HG02642 (cell line): ENCODE results near the gene EVA1C.
"Not testable (repeated sequence)": the region's sequence is repeated elsewhere in the genome, so short reads cannot be mapped to it uniquely, and the experiment has no call there.

Experiments
- ATAC-seq: cut with Tn5 transposase; IDR thresholded peaks from one replicate; pipeline ENCODE4 v1.9.1; 2021; ENCODE audit warnings: mild to moderate bottlenecking; ENCODE audit not compliant: unreplicated experiment, poor library complexity

The EVA1C gene

DNA sequence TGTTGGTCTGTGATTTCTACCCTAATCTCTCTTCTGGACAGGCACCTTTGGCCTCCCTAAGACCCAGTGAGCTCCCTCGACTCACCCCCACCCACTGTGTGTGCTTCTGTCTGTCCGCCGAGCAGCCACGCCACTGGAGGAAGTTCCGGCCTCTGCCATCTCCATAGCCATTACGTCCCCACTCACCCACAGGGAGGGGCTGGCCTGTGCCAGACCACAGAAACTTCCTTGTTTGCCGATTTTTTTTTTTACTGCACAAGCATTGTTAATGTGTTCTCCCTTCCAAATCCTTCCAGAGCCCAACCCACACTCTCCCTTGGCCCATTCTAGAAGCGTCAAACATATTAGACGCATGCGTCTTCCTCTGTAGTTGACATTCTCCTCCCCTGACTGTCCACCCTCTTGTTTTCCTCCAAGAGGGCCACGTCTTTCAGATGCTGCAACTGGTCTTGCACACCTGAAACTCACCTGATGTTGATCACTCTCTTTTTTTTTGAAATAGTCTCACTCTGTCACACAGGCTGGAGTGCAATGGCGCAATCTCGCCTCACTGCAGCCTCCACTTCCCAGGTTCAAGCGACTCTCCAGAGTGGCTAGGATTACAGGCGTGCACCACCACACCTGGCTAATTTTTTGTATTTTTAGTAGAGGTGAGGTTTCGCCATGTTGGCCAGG lies 72.3 kb downstream of the EVA1C start:
- no peak for ATAC-seq

GRCh38 chr21:32492376-32492775 lies 79.9 kb downstream of the EVA1C start:
- no peak for ATAC-seq

DNA sequence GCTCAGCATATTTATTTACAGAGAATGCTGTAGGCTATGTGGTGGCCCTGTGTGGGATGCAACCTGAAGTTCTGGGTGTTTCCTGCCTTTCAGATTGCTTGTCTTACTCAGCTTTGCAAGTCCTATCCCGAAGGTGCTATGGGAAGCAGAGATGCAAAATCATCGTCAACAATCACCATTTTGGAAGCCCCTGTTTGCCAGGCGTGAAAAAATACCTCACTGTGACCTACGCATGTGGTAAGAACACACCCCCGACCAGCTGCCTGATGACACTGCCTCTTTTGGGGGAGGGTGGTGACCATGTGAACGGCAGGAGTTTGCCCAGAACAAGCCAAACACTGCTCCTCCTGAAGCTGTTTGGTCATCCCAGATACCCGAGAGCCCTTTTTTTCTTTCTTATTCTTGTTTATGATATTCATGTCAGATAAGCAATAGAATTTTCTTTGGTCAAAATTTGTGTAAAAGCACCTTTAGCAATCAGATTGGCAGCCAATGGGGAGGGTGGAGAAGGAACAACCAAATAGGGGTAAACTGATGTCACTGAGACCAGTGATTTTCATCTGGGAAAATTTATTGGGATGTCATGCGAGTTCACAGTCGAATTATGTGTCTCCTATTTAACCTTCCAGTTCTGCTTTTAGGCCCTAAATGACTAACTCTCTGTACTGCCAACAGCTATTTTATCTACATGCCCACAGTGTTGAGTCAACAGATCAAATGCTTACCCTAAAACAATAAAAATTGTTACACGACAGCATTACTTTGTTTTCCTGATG lies 82.6 kb downstream of the EVA1C start:
- ATAC-seq, result no peak

- no peak for ATAC-seq
Measured at GRCh38 chr21:32496568-32496967, 84.1 kb downstream of the EVA1C start.

- ATAC-seq, result no peak
Measured at GRCh38 chr21:32499249-32500055, 86.9 kb downstream of the EVA1C start.

- ATAC-seq, result not testable (repeated sequence)
Measured at GRCh38 chr21:32503641-32504040, 91.1 kb downstream of the EVA1C start.

- ATAC-seq, result not testable (repeated sequence)
Measured at GRCh38 chr21:32505767-32506166, 93.3 kb downstream of the EVA1C start.

- not testable (repeated sequence) for ATAC-seq
Measured at GRCh38 chr21:32506411-32506965, 94.0 kb downstream of the EVA1C start.

GRCh38 chr21:32507342-32507919 lies 94.9 kb downstream of the EVA1C start:
- ATAC-seq, result no peak

DNA sequence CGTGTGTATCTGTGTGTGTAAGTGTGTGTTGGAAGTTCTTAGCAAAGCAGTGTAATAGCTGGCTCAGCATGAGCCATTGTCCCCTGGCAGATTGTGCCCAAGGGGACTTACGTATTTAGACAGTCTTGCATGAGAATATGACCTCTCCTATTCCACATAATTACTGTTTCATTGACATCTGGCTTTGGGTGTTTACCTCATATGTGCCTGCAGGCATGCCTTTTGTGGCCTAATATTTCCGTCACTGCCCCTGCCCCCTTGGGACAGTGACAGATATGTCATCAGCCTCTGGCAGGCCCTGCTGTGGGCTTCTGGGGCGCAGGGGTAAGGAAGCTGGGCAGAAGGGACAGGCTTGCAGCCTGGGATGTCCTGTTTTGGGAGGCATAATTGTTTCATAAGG lies 95.5 kb downstream of the EVA1C start:
- ATAC-seq, result not testable (repeated sequence)

DNA sequence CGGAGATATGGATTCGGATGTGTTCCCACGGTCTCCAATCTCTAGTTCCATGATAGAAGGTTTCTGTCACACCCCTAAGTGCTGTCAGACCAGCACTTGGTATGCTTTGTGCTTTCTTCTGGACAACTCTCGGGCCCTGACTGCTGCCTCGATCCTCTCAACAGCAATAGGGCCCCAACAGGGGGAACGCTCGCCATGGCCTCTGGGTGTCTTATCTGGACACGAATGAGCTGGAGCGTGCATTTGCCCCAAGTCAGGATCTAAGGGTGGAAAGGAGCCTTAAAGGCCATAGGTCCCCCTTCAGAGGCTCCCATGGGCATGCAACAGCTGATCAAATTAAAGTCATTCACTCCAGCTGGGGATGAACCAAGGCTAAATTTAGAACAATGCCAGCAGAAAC lies 96.1 kb downstream of the EVA1C start:
- ATAC-seq, result no peak

DNA sequence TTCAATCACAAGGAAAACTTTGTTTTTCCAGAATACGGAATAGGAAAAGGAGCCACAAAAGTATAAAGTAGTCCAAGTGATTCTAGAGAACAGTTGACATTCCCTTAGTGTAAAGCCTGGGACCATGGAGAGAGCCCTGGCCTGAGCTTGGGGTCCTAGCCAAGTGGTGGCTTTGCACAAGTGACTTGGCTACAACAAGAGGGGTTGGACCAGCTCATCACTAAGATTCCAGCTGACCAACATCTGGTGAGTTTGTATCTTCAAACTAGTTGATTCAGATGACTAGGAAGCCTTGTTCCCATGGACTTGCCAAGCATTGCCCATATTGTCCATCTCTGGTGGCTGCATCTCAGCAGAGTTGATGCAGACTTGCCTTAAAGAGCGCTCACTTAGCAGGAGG lies 96.5 kb downstream of the EVA1C start:
- not testable (repeated sequence) for ATAC-seq

DNA sequence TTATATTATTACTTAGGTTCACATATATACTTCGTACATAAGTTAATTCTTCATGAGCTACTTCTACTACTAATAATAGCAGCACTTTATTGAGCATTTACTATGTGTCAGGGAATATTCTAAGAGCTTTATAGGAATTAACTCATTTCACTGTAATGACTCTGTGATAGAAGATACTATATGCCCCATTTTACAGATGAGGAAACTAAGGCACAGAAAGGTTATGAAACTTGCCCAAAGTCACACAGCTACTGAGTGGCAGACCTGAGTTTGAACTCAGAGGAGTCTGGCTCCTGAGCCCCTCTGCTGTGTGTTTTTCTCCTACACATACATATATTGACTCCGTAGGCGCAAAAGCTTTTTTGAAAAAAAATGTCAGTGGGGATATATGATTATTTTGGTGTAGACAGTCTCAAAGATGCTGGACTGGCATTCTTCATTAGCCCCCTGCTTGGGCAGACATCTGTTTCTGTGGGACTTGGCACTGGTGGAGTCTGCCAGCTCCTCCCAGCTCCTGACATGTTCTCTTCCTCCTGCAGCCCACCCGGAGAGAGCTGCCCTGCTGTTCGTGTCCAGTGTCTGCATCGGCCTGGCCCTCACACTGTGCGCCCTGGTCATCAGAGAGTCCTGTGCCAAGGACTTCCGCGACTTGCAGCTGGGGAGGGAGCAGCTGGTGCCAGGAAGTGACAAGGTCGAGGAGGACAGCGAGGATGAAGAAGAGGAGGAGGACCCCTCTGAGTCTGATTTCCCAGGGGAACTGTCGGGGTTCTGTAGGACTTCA lies 102.0 kb downstream of the EVA1C start:
- ATAC-seq, result no peak

DNA sequence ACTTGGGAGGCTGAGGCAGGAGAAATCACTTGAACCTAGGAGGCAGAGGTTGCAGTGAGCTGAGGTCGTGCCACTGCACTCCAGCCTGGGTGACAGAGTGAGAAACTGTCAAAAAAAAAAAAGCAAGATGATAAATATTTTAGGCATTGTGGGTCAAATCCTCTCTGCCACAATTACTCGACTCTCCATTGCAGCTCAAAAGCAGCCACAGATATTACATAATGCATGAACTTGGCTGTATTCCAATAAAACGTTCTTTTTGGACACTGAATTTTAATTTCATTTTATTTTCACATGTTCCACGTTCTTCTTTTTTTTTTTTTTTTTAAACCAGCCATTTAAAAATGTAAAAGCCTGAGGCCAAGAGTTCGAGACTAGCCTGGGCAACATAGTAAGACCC lies 103.4 kb downstream of the EVA1C start:
- ATAC-seq, result no peak

DNA sequence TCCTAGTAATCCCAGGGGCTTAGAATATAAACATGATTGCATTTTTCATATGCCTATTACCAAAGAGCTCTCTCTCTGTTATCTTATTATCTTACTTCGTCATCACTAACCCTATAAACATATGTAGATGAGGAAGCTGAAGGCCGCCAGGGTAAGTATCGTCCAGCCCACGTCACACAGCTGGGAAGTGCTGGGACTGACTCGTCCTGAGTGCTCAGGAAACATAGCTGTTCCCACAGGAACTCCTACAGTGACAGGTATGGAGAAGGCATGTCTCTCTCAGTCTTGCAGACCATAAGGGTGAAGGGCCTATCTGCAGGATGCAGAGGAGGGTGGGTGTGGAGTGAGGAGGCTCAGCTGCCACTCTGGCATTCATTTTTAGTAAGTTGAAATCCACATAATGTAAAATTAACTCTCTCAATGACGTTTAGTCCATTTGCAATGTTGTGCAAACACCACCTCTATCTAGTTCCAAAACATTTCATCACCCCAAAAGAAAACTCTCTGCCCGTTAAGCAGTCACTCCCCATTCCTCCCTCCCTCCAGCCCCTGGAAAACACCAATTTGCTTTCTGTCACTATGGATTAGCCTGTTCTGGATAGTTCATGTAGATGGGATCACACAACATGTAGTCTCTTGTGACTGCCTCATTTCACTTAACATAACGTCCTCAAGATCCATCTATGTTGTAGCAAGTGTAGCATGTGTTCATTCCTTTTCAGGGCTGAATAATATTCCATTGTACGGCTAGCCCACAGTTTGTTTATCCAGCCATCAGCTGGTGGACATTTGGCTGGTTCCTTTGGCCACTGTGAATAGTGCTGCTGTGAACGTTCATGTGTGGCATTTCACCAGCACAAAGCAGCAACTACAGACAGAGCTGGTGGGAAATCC lies 104.5 kb downstream of the EVA1C start:
- no peak for ATAC-seq

GRCh38 chr21:32519945-32520874 lies 107.7 kb downstream of the EVA1C start:
- no peak for ATAC-seq

GRCh38 chr21:32520875-32521735 lies 108.6 kb downstream of the EVA1C start:
- no peak for ATAC-seq
